Keratinocyte (primary cell): ENCODE data around the gene PDGFB. TPM values are rescaled to one million over a fixed set of nuclear protein-coding genes. Genes with fewer than 3 reads are reported as not detected.

ENCODE experiments used
- DNase-seq: peaks from one replicate; pipeline ENCODE4 v3.0.0-alpha.2; 2011; ENCODE audit warnings: low read depth, missing footprints, low spot score
- FAIRE-seq: peaks from 2 replicates; lab custom pipeline; 2011; peaks lifted over from hg19 to GRCh38; lab: Jason Lieb, UNC
- H2AFZ ChIP-seq: 2 replicates; pipeline ENCODE4 v1.6.0; 2012; ENCODE audit warnings: low read length, control low read depth, inconsistent platforms; ENCODE audit not compliant: control insufficient read depth
- H3K27ac ChIP-seq: 2 replicates; pipeline ENCODE4 v1.5.1; 2011; ENCODE audit warnings: low read length; ENCODE audit not compliant: control insufficient read depth, insufficient read depth
- H3K27me3 ChIP-seq: 3 replicates; pipeline ENCODE4 v1.6.0; 2011; ENCODE audit warnings: low read length; ENCODE audit not compliant: control insufficient read depth, insufficient read depth; ENCODE audit errors: extremely low read depth
- H3K36me3 ChIP-seq, 2 experiments: 2 replicates in 1 of 2; 3 replicates in 1 of 2; pipeline ENCODE4 v1.5.1; 2011; ENCODE audit warnings: low read length in 2 of 2, mild to moderate bottlenecking in 1 of 2; ENCODE audit not compliant: control insufficient read depth in 2 of 2, insufficient read depth in 2 of 2; ENCODE audit errors: extremely low read depth in 1 of 2
- H3K4me1 ChIP-seq: 3 replicates; pipeline ENCODE4 v1.5.1; 2011; ENCODE audit warnings: low read length; ENCODE audit not compliant: control insufficient read depth, insufficient read depth; ENCODE audit errors: extremely low read depth
- H3K4me2 ChIP-seq: 3 replicates; pipeline ENCODE4 v1.6.0; 2011; ENCODE audit warnings: low read depth, low read length; ENCODE audit not compliant: control insufficient read depth, insufficient read depth; ENCODE audit errors: extremely low read depth
- H3K4me3 ChIP-seq, 3 experiments: fragments of 200-600 bp in 1 of 3; sonication (generic) in 1 of 3; 2 replicates in 2 of 3; 3 replicates in 1 of 3; pipeline ENCODE4 v1.5.1; 2011 to 2016; ENCODE audit warnings: low read length in 3 of 3, mild to moderate bottlenecking in 3 of 3, control low read depth in 2 of 3, inconsistent platforms in 1 of 3, low read depth in 1 of 3, mixed read lengths in 1 of 3, mixed run types in 1 of 3, moderate library complexity in 1 of 3; ENCODE audit not compliant: control insufficient read depth in 2 of 3, insufficient read depth in 2 of 3; ENCODE audit errors: extremely low read depth in 1 of 3
- H3K79me2 ChIP-seq: 2 replicates; pipeline ENCODE4 v1.6.0; 2012; ENCODE audit warnings: low read length; ENCODE audit not compliant: control insufficient read depth, insufficient read depth
- H3K9ac ChIP-seq: 3 replicates; pipeline ENCODE4 v1.6.0; 2011; ENCODE audit warnings: low read length; ENCODE audit not compliant: control insufficient read depth, insufficient read depth; ENCODE audit errors: extremely low read depth
- H3K9me1 ChIP-seq: 3 replicates; pipeline ENCODE4 v1.6.0; 2011; ENCODE audit warnings: low read length; ENCODE audit not compliant: control insufficient read depth, insufficient read depth; ENCODE audit errors: extremely low read depth
- H3K9me3 ChIP-seq: 2 replicates; pipeline ENCODE4 v1.5.1; 2012; ENCODE audit warnings: low read depth, low read length; ENCODE audit not compliant: control insufficient read depth
- H4K20me1 ChIP-seq: 3 replicates; pipeline ENCODE4 v1.6.0; 2011; ENCODE audit warnings: low read length; ENCODE audit not compliant: control insufficient read depth, insufficient read depth; ENCODE audit errors: extremely low read depth
- EZH2 ChIP-seq: IDR thresholded peaks from one replicate; pipeline ENCODE4 v1.6.1; 2012; ENCODE audit warnings: inconsistent platforms, mild to moderate bottlenecking, low read length, moderate library complexity
- dilution Hi-C: fragments of 300-500 bp; cut with MboI; formaldehyde crosslinking; loops from one replicate; pipeline ENCODE4 v1.7.0; 2020; ENCODE audit warnings: low sequenced_read_pairs; ENCODE audit not compliant: extremely low pct_ligation_motif_present
- polyA plus RNA-seq, 5 experiments: library from polyadenylated mRNA; depleted of rRNA in 3 of 5; stranded (reverse) in 3 of 5; stranded (forward) in 1 of 5; unstranded in 1 of 5; fragments of >200 nt; gene quantifications; 1 replicate in 1 of 5; 2 replicates in 3 of 5; 3 replicates in 1 of 5; pipeline versions ENCODE4 v1.2.1 to v1.2.3, GENCODE V29; 2011 to 2012; ENCODE audit warnings: missing spikeins in 2 of 5, low read depth in 1 of 5, low replicate concordance in 1 of 5
- TF ChIP-seq, protein P1 (sequence below), 3 experiments: IDR thresholded peaks in 1 of 3; conservative IDR thresholded peaks in 1 of 3; optimal IDR thresholded peaks in 1 of 3; 2 replicates in 2 of 3; 3 replicates in 1 of 3; pipeline versions ENCODE3 to v1.5.1; 2011; ENCODE audit warnings: low read length in 3 of 3, mild to moderate bottlenecking in 3 of 3, moderate library complexity in 2 of 3, control low read depth in 1 of 3, inconsistent platforms in 1 of 3; ENCODE audit not compliant: insufficient read depth in 2 of 3; ENCODE audit errors: extremely low read depth in 1 of 3

PDGFB gene
- polyA plus RNA-seq, 1 donor (not counting 4 experiments of a cell fraction or from before 2014, with no cell fraction given) = 6.0 TPM

DNA sequence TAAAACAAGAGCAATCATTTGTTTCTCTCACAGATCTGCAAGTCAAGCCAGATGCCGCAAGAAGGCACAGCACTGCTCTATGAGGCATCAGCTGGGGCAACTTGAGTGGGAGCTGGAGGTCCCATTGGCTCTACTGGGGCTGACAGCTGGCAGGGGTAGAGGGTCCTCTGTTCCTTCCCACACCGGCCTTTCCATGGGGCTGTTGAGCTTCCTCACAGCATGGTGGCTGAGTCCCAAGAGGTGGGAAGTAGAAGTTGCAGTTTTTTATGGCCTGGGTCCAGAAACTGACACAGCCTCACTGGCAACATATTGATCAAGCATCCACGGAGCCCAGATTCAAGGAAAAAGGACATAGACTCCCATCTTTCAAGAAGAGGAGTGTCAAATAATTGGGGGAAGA lies 40.2 kb upstream of the PDGFB start:
- FAIRE-seq = no peak
- Histone ChIP-seq H3K9ac (no peak overlapping the region), H2AFZ (no peak overlapping the region), H3K4me1 (peaks cover 36% of the 10 kb centered on the region), H3K9me1 (no peaks in the 10 kb centered on the region), H3K79me2 (no peaks in the 10 kb centered on the region), H3K36me3 (no peaks in the 10 kb centered on the region), H3K27me3 (no peaks in the 10 kb centered on the region), H3K4me3 (no peak overlapping the region), H3K4me2 (no peak overlapping the region), H3K27ac (no peak overlapping the region), H4K20me1 (no peaks in the 10 kb centered on the region), H3K9me3 (peaks cover 3% of the 10 kb centered on the region)
- DNase-seq = no peak
- TF ChIP-seq, protein P1, sequence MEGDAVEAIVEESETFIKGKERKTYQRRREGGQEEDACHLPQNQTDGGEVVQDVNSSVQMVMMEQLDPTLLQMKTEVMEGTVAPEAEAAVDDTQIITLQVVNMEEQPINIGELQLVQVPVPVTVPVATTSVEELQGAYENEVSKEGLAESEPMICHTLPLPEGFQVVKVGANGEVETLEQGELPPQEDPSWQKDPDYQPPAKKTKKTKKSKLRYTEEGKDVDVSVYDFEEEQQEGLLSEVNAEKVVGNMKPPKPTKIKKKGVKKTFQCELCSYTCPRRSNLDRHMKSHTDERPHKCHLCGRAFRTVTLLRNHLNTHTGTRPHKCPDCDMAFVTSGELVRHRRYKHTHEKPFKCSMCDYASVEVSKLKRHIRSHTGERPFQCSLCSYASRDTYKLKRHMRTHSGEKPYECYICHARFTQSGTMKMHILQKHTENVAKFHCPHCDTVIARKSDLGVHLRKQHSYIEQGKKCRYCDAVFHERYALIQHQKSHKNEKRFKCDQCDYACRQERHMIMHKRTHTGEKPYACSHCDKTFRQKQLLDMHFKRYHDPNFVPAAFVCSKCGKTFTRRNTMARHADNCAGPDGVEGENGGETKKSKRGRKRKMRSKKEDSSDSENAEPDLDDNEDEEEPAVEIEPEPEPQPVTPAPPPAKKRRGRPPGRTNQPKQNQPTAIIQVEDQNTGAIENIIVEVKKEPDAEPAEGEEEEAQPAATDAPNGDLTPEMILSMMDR (optimal IDR thresholded peaks at IDR 0.05 in 1 of 3, IDR thresholded peaks at IDR 0.05 in 1 of 3, conservative IDR thresholded peaks at IDR 0.05 in 1 of 3; ENCODE audit: extremely low read depth in 1 of 3, insufficient read depth in 2 of 3, low read length in 3 of 3) = no peak
- no peak for TF ChIP-seq EZH2
- dilution Hi-C loops = no loop called here

DNA sequence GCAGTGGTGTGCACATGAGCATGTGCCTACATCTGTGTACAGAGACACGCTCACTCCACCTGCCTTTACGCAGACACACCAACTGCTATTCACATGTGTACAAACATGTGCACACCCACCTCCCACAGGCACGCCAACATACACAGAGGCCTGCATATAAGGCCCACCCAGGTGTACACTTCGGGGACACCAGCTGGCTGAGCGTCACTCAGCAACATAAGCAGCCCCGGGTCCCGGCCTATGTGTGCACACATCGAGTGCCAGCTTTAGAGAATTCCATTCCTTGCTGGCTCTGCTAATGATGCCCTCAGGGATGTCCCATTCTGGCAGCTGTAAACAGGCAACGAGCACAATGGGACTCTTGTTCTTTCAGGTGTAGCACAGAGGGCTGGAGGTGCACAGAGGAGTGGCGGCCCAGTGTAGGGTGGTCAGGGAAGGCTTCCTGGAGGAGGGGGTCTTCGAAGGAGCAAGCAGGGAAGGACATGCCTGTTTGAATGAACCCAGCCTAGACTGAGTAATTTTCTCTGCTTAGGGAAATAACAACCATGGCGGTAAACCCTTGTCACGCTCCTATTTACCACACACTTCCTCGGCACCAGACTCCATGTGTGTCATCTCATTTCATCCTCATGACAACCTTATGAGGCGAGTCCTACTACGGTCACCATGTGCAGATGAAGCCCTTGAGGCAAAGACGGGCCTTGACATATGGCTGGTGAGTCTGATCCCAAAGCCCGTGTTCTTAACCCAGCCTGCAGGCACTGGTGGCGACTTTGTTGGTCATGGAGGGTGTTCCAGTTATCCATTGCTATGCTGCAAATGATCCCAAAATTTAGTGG lies 39.6 kb upstream of the PDGFB start:
- TF ChIP-seq, protein P1 (optimal IDR thresholded peaks at IDR 0.05 in 1 of 3, IDR thresholded peaks at IDR 0.05 in 1 of 3, conservative IDR thresholded peaks at IDR 0.05 in 1 of 3; ENCODE audit: extremely low read depth in 1 of 3, insufficient read depth in 2 of 3, low read length in 3 of 3) = no peak
- no peak for TF ChIP-seq EZH2
- no peak for DNase-seq
- H3K9me1 ChIP-seq = no peaks in the 10 kb centered on the region
- peak overlapping the region; percentile 18 for H3K9ac ChIP-seq
- H3K36me3 ChIP-seq = no peaks in the 10 kb centered on the region
- FAIRE-seq = peak; percentile 83
- H3K4me3 ChIP-seq = no peak overlapping the region
- peaks cover 3% of the 10 kb centered on the region for H3K9me3 ChIP-seq
- H3K27ac ChIP-seq = peak overlapping the region; percentile 47
- no peaks in the 10 kb centered on the region for H3K79me2 ChIP-seq
- peaks cover 29% of the 10 kb centered on the region for H3K4me1 ChIP-seq
- no peak overlapping the region for H2AFZ ChIP-seq
- no peaks in the 10 kb centered on the region for H4K20me1 ChIP-seq
- H3K4me2 ChIP-seq = peak overlapping the region; percentile 20
- dilution Hi-C loops = no loop called here
- H3K27me3 ChIP-seq = no peaks in the 10 kb centered on the region
